ENCODE data around the gene YIPF2.
"Not testable (repeated sequence)": the region's sequence is repeated elsewhere in the genome, so short reads cannot be mapped to it uniquely, and the experiment has no call there.

YIPF2 gene

DNA sequence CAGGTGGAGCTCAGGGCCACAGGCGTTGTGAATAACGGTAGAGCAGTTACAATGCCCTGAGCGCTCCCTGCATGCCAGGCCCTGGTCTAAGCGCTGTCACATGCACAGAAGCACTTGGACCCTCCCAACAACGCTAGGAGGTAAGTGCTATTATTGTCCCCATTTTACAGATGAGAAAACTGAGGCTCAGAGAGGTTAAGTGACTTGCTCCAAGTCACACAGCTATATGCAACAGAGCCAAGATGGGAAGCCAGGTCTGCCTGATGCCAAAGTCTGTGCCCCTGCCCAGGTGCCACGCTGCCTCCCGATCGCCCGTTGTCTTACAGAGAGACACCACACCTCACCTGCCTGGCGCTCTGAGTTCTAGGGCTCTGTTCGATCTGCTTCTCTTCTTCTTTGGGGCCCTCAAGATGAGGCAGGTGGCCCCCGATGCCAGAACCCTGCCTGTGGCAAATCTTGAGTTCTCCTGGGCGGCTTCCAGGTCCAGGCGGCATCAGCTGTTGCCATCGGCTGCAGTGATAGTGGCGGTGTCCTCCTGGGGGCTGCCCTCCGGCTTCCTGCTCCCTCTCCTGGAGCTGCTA is 20.0 kb downstream of the YIPF2 start:
- DNase-seq, result no peak

DNA sequence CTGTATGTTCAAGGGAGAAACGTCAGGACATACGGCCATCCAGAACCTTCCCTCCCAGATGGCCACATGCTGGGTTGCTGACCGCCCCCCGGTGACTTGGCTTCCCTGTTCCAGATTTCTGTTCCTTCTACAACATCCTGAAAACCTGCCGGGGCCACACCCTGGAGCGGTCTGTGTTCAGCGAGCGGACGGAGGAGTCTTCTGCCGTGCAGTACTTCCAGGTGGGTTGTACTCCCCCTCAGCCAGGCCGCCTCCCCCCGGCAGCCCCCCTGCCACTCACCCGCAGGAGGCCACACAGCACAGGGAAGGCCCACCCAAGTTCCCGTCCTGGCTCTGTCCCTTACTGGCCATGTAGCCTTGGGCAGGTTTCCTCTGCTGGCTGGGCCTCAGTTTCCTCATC is 20.5 kb downstream of the YIPF2 start:
- no peak for DNase-seq

DNA sequence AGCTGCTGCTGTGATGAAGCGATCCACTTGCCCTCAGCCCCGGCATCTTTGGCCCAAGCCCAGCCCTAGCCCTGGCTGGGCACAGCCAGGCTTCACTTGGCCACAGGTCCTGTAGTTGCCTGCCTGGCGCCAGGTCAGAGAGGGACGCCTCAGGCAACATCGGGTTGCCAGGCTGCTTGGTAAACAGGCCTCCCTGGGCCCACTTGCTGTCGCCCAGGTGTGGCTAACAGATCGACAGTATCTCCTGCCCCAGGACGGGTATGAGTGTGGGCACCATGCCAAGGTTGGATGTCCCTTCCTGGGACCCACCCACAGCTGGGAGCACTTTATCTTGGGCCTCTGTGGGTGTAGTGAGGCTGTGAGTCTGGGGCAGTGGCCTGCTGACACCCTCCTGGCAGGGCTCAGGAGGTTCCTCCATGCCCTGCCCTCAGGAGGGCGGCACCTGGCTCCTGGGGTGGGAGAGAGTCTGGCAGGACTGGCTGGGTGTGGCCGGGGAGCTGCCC is 29.2 kb downstream of the YIPF2 start:
- no peak for DNase-seq

DNA sequence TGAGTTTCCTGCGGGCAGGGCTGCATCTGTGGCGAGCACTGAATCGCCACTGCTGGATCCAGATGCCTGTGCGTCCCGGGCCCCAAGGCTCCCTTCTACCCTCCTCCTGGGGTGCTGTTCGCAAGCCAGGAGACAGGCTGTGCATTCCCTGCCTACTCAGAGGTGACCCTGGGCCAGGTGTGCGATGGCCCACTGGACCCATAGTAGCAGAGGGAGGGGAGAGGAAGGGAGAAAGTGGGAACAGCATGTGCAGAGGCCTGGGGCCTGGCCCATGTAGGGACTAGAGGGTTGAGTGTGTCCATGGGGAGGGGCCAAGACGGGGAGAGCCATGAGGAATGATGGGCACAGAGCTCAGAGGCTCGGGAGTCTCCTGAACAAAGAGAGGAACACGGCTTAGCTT is 29.8 kb downstream of the YIPF2 start:
- no peak for DNase-seq

DNA sequence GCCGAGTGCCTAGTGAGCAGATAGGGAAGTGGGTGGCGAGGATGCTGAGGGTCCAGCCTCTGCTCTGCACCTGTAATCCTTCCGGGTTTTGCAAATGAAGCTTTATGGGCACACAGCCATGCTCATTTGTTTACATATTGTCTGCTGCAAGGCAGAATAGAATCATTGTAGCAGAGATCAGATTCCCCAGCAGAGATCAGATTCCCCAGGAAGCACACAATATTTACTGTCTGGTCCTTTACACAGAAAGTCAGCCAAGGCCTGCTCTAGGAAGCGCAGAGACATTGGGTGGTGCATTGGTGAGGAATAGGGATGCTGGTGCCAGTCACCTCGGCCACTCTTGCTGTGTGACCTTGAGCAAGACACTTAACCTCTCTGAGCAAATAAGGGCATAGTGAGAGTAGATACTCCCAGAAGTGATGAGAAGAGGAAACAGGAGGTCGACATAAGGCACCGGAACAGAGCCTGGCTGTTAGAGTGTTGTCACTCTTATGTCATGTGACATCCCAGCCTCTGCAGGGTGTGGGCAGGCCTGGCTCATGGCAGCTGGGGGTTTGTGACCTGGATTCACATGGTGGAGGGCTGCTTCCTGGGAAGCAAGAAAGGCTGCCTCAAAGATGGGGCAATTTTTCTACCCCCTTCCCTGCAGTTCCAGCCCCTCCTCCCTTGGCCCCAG is 31.4 kb downstream of the YIPF2 start:
- peak in 1 of 2 experiments; percentile 38 for DNase-seq

DNA sequence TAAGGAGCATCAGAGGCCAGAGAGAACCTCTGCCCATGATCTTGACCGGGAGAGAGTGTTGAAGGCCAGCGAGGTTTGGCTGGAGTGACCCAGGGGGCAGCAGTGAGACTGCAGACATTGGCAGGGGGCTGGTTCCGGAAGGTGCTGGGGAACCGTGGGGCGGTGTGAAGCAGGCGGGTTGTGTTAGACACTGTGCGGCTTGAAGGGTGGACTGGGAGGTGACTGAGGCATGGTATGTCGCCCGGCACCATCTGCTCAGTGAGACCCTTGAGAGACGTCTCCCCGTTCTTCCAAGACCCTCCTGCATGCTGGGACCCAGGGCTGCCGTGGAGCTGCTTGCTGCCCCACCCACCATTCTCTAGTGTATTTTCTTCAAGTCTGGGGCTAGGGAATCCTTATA is 32.5 kb downstream of the YIPF2 start:
- DNase-seq, result no peak

DNA sequence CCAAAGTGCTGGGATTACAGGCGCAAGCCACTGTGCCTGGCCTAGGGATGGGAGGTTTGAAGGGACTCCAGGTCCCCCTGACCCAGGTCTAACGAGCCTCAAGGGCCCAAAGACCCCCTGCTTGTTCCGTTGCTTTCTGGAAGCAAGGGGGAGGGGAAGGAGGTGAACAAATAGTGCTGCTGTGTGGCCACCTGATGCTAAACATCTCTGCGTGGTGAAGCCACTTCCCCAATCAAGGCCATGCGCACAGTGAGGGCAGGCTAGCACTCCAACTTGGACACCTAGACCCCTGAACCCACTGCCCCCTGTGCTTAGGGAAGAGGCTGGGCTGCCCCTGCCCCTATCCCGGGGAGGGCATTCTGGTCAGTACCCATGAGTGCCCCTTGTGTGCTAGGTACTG is 33.1 kb downstream of the YIPF2 start:
- DNase-seq, result no peak

DNA sequence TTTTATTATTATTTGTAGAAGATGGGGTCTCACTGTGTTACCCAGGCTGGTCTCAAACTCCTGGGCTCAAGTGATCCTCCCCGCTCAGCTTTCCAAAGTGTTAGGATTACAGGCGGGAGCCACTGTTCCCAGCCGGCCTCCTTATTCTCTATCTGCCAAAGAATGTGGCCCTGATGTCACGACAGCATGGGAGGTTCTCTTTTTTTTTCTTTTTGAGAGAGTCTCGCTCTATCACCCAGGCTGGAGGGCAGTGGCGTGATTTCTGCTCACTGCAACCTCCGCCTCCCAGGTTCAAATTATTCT is 33.6 kb downstream of the YIPF2 start:
- DNase-seq, result no peak

DNA sequence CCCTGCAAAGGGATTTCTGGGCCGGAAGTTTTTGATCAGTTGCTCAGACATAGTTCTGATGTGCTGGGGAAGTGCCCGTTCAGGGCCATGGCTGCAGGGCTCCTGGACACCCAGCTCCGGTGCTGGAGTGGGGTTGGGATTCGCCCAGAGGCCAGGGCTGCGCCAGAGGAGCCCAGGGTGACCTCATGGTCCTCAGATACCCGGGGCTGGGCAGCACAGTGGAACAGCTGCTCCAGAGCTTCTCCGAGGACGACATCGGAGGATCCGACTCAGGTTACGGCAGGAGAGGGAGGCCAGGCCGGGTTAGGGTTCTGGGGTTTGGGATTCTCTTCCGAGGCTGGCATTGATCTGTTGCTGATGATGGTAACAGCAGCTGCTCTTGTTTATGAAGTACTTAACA is 36.2 kb downstream of the YIPF2 start:
- peak; percentile 66 to 84 for DNase-seq

DNA sequence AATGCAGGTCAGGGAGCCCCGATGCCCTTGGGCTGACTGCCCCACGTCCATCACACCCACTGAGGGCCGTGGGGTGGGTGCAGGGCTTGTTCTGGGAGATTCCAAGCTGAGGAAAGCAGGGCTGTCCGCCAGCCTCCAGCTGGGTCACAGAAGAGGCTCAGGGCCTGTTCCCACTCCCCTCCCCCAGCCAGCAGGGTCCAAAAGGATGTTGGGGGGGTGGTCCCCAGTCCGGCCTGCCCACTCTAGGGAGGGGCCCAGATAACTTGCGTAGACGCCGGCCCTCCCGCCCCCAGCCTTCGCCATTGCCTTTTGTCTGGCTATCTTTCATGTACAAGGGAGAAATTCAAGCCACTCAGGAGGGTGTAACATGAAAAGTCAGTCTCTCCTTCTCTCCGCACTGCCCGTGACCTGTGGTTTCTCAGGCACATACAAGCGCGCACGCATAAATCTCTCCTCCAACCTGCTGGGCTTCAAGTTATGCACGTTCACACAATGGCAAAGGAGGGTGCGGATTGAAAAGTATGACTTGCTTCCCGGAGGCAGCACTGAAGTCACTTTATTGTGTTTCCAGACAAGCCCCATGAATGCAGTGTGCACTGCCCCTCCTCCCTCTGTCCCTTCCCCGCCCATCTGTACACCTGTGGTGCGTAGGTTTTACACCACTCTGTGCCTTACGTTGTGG is 36.9 kb downstream of the YIPF2 start:
- no peak for DNase-seq

DNA sequence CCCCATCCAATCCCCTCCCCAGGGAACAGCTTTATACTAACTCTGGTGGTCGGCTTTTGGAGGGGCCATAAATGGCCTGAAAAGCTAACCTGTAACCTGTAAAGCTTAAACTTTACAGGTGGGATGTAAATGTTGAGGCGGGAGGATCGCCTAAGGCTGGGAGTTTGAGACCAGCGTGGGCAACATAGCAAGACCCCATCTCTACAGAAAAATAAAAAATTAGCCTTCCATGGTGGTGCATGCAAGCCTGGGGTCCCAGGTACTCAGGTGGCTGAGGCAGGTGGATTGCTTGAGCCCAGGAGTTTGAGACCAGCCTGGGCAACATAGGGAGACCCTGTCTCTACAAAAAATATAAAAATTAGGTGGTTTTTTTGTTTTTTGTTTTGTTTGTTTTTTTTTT is 38.6 kb downstream of the YIPF2 start:
- DNase-seq, result no peak

DNA sequence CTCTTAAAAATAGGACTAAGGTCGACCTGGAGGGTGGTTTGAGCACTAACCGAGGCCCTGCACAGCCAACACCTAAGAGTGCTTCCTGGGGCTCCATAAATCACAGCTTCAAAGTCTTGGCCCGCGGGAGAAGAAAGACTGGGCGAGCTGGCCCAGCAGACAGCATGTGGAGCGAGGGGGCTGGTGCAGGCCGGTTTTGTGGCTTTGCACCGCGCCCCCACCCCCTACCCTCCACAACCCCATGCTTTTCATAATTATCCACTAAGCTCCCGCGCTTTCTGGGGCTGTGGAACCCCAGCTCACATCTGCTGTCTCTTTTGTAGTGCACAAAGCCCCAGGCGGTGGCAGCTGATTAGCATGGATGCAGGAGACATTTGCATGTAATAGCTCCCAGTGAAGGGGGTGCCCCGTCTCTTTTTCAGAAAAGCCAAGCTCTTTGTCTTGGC is 40.0 kb downstream of the YIPF2 start:
- DNase-seq, result peak; percentile 89 to 96

DNA sequence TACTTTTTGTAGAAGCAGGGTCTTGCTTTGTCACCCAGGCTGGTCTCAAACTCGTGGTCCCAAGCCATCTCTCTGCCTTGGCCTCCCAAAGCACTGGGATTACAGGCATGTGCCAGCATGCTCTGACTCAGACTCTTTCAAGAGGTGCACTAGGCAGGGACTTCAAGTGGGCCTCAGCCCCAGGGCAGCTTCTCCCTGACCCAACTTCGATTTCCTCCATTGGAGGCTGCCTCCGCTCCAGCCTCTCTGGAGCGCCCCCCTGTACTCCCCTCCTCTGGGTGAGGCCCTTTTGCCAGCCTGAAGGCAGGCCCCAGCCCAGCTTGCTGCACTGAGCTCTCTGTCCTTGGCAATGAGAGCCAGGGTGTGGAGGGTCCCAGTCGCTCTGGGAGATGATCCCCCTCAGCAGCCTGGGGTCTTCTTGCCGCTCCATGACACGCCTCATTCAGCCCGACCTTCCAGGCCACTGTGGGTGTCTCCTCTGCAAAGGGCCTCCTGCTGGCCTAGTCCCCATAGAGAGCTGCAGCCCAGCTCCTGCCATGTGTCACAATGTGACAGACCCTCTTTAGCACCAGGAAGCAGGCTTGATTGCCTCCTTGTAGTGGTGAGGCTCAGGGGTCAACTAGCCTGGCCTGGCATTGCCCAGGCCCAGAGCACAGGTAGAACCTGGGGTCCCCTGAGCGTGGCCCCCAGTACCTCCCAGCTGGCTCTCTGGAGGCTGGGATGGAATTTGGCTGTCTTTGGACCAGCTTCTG is 40.6 kb downstream of the YIPF2 start:
- DNase-seq, result peak in 1 of 2 experiments; percentile 51

DNA sequence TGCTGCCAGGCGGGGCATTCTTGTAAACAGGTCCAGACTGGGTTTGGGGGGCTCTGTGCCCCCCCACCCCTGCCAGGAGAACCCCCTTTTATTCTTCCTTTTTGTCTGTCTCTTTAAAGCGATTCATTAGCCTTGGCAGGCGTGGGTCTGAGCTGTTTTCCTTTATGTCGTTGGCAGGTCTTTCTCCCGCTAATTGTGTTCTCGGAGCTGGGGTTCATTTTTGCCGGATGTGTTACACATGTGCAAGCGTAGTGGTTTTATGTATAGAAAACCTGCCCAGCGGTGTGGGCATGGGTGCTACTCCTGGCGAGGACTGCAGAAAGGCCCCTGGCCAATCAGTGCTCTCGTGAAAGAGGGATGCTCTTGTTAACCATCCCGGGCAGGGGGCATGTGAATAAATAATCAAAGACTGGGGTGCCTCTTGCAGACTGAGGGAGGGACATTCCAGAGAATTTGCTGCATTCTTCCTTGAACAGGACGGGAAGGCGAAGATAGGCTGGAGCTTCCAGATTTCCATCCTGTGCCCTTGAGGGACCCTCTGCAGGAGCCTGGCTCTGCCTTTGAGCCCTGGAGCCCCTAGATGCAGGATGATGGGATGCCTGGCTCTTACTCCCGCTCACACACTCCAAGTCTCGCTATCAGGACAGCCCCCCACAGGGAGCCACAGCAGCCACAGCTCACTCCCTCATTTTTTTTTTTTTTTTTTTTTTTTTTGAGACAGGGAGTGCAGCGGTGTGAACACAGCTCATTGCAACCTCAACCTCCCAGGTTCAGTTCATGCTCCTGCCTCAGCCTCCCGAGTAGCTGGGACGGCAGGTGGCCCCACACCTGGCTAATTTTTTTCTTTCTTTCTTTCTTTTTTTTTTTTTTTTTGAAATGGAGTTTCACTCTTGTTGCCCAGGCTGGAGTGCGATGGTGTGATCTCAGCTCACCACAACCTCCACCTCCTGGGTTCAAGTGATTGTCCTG is 43.0 kb downstream of the YIPF2 start:
- DNase-seq, result no peak

DNA sequence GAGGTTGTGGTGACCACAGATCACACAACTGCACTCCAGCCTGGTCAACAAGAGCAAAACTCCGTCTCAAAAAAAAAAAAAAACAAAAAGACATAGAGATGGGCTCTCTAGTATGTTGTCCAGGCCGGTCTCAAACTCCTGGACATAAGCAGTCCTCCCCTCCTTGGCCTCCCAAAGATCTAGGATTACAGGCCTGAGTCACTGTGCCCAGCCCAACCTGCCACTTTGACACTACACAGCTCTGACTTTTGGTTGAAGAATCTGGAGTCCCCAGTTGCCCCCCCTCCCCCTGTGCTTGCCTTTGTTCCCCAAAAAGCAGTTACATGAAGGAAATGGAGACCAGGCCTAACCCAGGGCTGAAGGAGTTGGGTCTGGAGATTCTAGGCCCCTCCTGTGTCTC is 44.2 kb downstream of the YIPF2 start:
- no peak for DNase-seq

DNA sequence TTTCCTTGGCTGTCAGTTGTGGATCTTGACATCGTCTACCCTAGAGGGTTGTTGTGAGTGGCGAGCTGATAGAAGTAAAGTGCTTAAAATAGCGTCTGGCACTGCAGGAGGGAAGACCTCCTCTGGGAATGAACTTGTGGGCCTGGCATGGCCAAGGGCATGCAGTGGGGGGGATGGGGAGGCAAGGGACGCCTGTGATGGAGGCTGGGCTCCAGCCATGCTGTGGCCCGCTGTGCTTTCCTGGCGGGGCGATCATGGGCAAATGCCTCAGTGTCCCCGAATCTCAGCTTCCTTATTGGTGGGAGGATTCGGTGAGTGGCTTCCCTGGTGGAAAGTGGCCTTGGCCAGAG is 46.4 kb downstream of the YIPF2 start:
- no peak for DNase-seq

DNA sequence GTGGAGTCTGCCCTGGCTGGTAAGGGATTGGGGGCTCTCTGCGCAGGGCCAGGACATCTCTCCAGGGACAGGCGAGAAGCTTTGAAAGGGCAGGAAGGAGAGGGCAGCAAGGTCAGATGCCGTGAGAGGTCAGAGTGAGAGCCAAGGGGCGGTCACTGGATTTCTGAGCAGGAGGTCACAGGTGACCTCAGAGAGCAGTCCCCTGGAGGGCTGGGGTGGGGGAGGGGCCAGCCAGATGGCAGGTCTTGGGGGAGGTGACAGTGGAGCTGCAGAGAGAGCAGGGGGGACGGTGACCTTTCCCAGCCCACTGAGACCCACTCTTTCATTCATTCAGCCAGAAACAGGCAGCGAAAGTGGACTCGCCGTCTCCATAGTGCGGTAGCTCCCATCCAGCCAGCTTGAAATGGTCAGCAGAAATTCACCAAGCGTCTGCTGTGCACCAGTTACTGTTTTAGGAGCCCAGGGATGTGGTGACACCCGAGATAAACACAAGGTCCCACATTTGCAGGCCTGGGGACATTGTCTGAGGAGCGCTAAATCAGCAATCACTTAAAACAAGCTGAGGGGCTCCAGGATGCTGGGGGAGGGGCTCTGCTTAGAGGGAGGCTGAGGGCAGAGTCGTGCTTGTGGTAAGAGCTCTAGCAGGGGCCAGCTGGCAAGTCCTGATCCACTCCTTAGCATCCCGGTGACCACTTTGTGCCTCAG is 46.9 kb downstream of the YIPF2 start:
- no peak for DNase-seq

DNA sequence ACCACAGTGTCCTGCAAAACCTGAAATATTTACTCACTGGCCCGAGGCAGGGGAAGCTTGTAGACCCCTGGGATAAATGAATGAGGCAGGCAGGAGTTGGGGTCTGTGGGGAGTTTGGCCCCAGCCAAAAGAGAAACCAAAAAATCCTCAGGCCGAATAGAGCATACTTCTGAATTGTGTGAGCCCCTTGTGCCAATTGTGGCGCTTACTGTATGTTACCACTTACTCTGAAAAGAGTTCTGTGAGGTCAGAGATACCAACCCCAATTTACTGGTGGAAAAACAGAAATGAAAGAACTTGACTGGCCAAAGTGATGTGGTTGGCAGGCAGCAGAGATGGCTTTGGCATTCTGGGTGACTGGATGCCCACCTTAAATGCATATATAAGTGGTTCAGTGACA is 50.2 kb downstream of the YIPF2 start:
- DNase-seq, result no peak

DNA sequence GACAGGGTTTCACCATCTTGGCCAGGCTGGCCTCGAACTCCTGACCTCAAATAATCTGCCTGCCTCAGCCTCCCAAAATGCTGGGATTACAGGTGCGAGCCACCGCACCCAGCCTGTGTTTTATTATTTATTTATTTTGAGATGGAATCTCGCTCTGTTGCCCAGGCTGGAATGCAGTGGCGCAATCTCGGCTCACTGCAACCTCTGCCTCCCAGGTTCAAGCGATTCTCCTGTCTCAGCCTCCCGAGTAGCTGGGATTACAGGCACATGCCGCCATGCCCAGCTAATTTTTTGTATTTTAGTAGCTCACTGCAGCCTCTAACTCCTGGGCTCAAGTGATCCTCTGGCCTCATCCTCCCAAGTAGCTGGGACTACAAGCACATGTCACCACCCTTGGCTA is 50.8 kb downstream of the YIPF2 start:
- DNase-seq, result not testable (repeated sequence)

DNA sequence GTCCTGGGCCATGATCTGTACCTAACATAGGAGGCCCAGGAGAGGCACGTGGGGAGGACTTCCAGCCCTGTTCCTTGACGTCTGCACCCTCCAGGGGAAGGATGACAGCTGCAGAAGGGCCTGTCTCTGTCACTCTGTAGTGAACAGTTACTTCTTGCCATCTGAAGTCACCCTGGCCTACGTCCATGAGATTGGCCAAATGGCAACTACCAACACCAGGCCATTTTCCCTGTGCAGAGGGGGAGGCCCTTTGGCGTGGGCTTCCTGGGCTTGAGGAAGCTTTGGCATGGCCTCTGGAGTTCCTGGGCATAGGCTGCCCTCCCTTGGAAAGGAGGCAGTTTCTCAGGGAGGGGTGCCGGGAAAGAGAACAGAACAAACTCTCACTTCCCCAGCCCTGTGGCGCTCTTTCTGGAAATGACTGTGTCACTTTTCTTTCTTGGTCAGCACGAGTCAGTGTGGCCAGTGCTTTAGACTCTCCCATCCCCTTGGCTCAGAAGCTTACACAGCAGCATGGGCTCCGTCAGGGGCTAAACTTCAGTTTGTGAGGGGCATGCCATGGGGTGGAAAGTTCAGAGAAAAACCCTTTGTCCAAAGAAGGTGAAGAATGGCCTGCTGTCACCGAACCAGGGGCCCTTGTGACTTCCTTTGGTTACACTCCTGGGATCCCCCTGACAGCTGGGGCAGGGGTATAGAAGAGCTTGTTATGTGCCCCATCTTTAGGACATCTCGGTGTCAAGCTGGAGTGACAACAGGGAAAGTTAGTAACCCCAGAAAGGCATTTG is 51.8 kb downstream of the YIPF2 start:
- no peak for DNase-seq

DNA sequence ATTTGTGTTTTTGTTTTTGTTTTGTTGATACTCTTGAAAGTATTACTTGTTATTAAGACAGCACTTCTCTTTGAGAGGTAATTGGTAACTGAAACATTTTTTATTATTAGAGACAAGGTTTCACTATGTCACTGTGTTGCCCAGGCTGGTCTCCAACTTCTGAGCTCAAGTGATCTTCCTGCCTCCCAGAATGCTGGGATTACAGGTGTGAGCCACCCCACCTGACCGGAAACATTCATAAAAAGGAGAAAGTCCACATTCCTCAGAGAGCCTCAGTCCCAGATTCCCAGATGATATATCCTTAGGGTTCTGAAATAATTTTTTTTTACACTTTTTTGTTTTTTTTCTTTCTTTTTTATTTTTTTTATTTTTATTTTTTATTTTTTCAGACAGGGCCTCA is 54.4 kb downstream of the YIPF2 start:
- no peak for DNase-seq
